Small intestine (tissue), 7 donors: Measurements from ENCODE around the gene METTL8. TPM values are rescaled to one million over a fixed set of nuclear protein-coding genes. Genes with fewer than 3 reads are reported as not detected.
"Not testable (repeated sequence)": the region's sequence is repeated elsewhere in the genome, so short reads cannot be mapped to it uniquely, and the experiment has no call there.

ENCODE experiments used
- DNase-seq, 2 donors: peaks; one replicate each; pipeline versions ENCODE4 v3.0.0 to v3.0.0-alpha.2; 2013
- FAIRE-seq: peaks from 2 replicates; lab custom pipeline; 2012; peaks lifted over from hg19 to GRCh38; lab: Jason Lieb, UNC
- H3K27ac ChIP-seq, 3 donors: one replicate each; pipeline ENCODE4 v1.5.1; 2013; ENCODE audit warnings: low read length in 2 of 3, mild to moderate bottlenecking in 2 of 3, control low read depth in 1 of 3, inconsistent platforms in 1 of 3, low read depth in 1 of 3, moderate library complexity in 1 of 3
- H3K27me3 ChIP-seq, 3 donors: one replicate each; pipeline ENCODE4 v1.6.1; 2013; ENCODE audit warnings: low read length in 3 of 3, inconsistent platforms in 1 of 3; ENCODE audit not compliant: control insufficient read depth in 3 of 3, insufficient read depth in 3 of 3
- H3K36me3 ChIP-seq, 3 donors: one replicate each; pipeline ENCODE4 v1.6.1; 2013; ENCODE audit warnings: low read length in 3 of 3, inconsistent platforms in 1 of 3, low read depth in 1 of 3, mild to moderate bottlenecking in 1 of 3, moderate library complexity in 1 of 3; ENCODE audit not compliant: control insufficient read depth in 3 of 3, insufficient read depth in 2 of 3
- H3K4me1 ChIP-seq, 3 donors: one replicate each; pipeline ENCODE4 v1.6.1; 2013; ENCODE audit warnings: low read length in 2 of 3, inconsistent platforms in 1 of 3, low read depth in 1 of 3, mild to moderate bottlenecking in 1 of 3, moderate library complexity in 1 of 3; ENCODE audit not compliant: control insufficient read depth in 3 of 3, insufficient read depth in 2 of 3
- H3K4me3 ChIP-seq, 3 donors: one replicate each; pipeline ENCODE4 v1.5.1; 2013; ENCODE audit warnings: low read length in 3 of 3, control low read depth in 1 of 3, inconsistent platforms in 1 of 3, low read depth in 1 of 3, mild to moderate bottlenecking in 1 of 3, moderate library complexity in 1 of 3
- H3K9me3 ChIP-seq, 2 donors: one replicate each; pipeline ENCODE4 v1.6.1; 2013; ENCODE audit warnings: low read depth in 1 of 2, low read length in 1 of 2; ENCODE audit not compliant: control insufficient read depth in 2 of 2, insufficient read depth in 1 of 2
- WGBS, 3 donors: extraction: QIAGEN DNeasy Blood & Tissue Kit; methylation state at CpG; one replicate each; pipeline ENCODE4 v1.1.7; 2013; 5-methylcytosine and 5-hydroxymethylcytosine counted together
- polyA plus RNA-seq, 4 donors: library from polyadenylated mRNA; stranded (reverse) in 3 of 4; unstranded in 1 of 4; fragments of 200-250 nt in 3 of 4; fragments of 120-200 nt in 1 of 4; gene quantifications; one replicate each; pipeline versions ENCODE4 v1.2.1 to v1.2.3, GENCODE V29; 2013
- donor health status: healthy with polysubstance abuse.
- donor health status: control.
- donor health status: control.
- donor health status: Bipolar disorder and iron deficiency.
- donor health status: healthy.

METTL8 gene
- polyA plus RNA-seq, 4 donors = 2.2 to 14.5 (median 7.4) TPM

DNA sequence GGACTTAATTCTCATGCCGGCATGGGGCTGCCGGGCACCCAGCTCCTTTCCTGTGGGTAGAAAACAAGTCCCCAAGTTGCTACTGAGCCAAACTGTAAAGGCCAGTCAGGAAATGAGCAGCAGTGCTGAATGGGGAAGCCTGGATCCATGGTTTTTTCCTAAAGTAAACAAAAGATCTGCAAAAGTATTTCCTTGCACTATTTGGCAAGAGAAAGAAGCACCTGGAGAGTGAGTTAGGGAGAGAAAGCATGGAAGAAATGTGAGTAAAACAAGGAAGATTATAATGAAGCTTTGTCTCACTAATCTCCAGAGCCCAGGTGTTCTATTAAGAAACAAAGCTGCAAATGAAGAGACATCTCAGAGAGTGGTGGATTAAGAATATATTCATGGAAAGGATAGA lies 117.6 kb downstream of the METTL8 start:
- no peak overlapping the region for H3K27ac ChIP-seq
- FAIRE-seq (no peak), DNase-seq (no peak)
- peaks cover 0 to 14% of the 10 kb centered on the region in 2 donors for H3K9me3 ChIP-seq
- WGBS, 3 donors = 51 to 87% (median 77%) methylated on average over 2 of the region's 2 CpGs
- H3K4me1 ChIP-seq = no peaks in the 10 kb centered on the region
- peaks cover 0 to 3% (median 2%) of the 10 kb centered on the region in 3 donors for H3K36me3 ChIP-seq
- H3K4me3 ChIP-seq = no peak overlapping the region
- H3K27me3 ChIP-seq = no peaks in the 10 kb centered on the region

GRCh38 chr2:171315781-171316180 lies 118.0 kb downstream of the METTL8 start:
- 77 to 86% (median 81%) methylated on average over 3 of the region's 3 CpGs for WGBS, 3 donors
- no peak overlapping the region for H3K4me3 ChIP-seq
- H3K9me3 ChIP-seq = peaks cover 0 to 14% of the 10 kb centered on the region in 2 donors
- no peaks in the 10 kb centered on the region for H3K27me3 ChIP-seq
- FAIRE-seq (no peak), DNase-seq (no peak)
- H3K27ac ChIP-seq = no peak overlapping the region
- H3K4me1 ChIP-seq = no peaks in the 10 kb centered on the region
- peaks cover 0 to 3% (median 0%) of the 10 kb centered on the region in 3 donors for H3K36me3 ChIP-seq

DNA sequence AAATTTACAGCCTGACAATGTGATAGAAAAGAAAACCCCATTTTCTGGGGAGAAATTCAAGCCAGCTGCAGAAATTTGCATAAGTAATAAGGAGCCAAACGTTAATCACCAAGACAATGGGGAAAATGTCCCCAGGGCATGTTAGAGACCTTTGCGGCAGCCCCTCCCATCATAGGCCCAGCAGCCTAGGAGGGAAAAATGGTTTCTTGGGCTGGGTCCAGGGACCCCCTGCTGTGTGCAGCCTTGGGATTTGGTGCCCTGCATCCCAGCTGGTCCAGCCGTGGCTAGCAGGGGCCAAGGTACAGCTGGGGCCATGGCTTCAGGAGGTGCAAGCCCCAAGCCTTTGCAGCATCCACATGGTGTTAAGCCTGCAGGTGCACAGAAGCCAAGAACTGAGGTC lies 121.6 kb downstream of the METTL8 start:
- 89 to 98% (median 90%) methylated on average over 3 of the region's 3 CpGs for WGBS, 3 donors
- H3K9me3 ChIP-seq = peaks cover 0 to 14% of the 10 kb centered on the region in 2 donors
- H3K36me3 ChIP-seq, H3K27me3 ChIP-seq, FAIRE-seq, H3K4me3 ChIP-seq, H3K27ac ChIP-seq, H3K4me1 ChIP-seq, DNase-seq: not testable (repeated sequence)

GRCh38 chr2:171311589-171311988 lies 122.2 kb downstream of the METTL8 start:
- 96 to 100% (median 97%) methylated on average over 1 of the region's 1 CpG for WGBS, 3 donors
- not testable (repeated sequence) for H3K27ac ChIP-seq, FAIRE-seq, H3K4me1 ChIP-seq, H3K27me3 ChIP-seq, H3K36me3 ChIP-seq, H3K4me3 ChIP-seq, DNase-seq
- H3K9me3 ChIP-seq = peaks cover 0 to 14% of the 10 kb centered on the region in 2 donors

DNA sequence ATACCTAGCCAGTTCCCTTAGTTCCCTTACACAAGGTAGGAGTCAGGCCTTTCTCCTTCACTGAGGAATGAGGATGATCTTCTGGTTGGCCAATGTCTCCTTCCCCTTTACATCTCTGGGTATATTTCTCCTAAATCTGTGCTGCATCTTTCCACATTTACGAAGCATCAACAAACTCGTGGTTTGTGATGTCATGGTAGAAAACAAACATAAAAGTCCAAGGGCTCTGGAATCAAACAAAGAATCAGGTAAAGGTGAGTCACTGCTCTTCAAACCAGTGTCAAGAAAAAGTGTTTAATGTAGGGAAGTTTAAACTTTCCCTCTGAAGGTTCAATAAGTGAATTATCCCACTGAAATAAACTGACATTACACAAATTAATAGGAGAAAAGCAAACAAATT lies 122.9 kb downstream of the METTL8 start:
- Histone ChIP-seq H3K4me1 (no peaks in the 10 kb centered on the region), H3K27ac (no peak overlapping the region), H3K4me3 (no peak overlapping the region), H3K9me3 (peaks cover 0 to 14% of the 10 kb centered on the region in 2 donors), H3K27me3 (no peaks in the 10 kb centered on the region), H3K36me3 (no peaks in the 10 kb centered on the region)
- FAIRE-seq = no peak
- WGBS, 3 donors = 88 to 90% (median 88%) methylated on average over 2 of the region's 2 CpGs
- no peak for DNase-seq

DNA sequence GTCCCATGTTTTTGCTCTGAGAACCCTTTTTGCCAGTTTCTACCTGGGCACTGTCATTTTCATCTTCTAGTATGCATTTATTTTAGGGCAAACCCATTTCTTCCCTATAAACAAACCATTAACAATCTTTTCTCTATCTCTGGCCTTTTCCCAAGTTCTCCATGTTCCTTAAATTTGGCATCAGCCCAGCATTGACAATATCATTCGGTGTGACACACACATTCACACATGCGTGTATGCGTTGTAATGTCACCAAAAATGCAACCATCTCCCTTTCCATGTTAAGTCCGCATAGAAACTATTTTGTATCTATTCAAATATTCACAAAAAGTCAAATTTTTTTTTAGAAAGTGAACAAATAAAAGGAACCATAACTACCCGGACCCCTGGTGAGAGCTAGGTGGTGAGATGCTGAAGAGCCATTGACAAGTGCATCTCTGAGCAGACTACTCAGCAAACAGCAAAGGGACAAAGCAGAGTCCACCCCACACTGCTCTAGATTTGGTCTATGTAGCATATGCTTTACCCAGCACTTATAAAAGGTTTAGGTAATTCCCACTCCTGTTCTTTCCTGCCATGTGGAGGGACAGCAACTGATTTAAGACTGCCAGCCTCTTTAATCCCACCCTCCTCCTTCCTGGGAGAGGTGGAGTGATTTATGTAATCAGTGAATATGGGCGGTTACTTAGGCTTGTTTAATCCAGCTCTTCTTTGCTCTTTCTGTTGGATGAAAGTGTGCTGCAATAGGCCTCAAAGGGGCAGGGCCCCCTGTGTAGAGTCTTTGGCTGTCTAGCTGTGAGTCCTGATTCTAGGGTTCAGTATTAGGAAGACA lies 124.1 kb downstream of the METTL8 start:
- H3K4me3 ChIP-seq = no peak overlapping the region
- H3K27me3 ChIP-seq = no peaks in the 10 kb centered on the region
- no peaks in the 10 kb centered on the region for H3K36me3 ChIP-seq
- peaks cover 0 to 14% of the 10 kb centered on the region in 2 donors for H3K9me3 ChIP-seq
- 89 to 91% (median 90%) methylated on average over 6 of the region's 6 CpGs for WGBS, 3 donors
- no peak overlapping the region for H3K27ac ChIP-seq
- no peak for DNase-seq
- no peaks in the 10 kb centered on the region for H3K4me1 ChIP-seq
- FAIRE-seq = no peak

GRCh38 chr2:171308280-171309054 lies 125.3 kb downstream of the METTL8 start:
- H3K9me3 ChIP-seq = peaks cover 0 to 14% of the 10 kb centered on the region in 2 donors
- H3K4me1 ChIP-seq = no peaks in the 10 kb centered on the region
- H3K27me3 ChIP-seq = no peaks in the 10 kb centered on the region
- 95 to 96% (median 96%) methylated on average over 6 of the region's 6 CpGs for WGBS, 3 donors
- H3K36me3 ChIP-seq = no peaks in the 10 kb centered on the region
- peak in 1 of 2 donors; percentile 17 for DNase-seq
- FAIRE-seq = peak; percentile 57
- no peak overlapping the region for H3K27ac ChIP-seq
- no peak overlapping the region for H3K4me3 ChIP-seq

- DNase-seq (no peak), FAIRE-seq (no peak)
- 89 to 98% (median 95%) methylated on average over 4 of the region's 4 CpGs for WGBS, 3 donors
- Histone ChIP-seq H3K4me3 (no peak overlapping the region), H3K9me3 (peaks cover 0 to 11% of the 10 kb centered on the region in 2 donors), H3K36me3 (no peaks in the 10 kb centered on the region), H3K27ac (no peak overlapping the region), H3K4me1 (no peaks in the 10 kb centered on the region), H3K27me3 (no peaks in the 10 kb centered on the region)
These were observed 126.2 kb downstream of the METTL8 start for GRCh38 chr2:171307560-171307959.
